ENCODE data around the gene CTAGE1.

CTAGE1 gene

GRCh38 chr18:22447792-22448191 is 30.1 kb upstream of the CTAGE1 start:
- Histone ChIP-seq H3K4me3 (ENCODE audit: low read depth, low read length) (no peak overlapping the region), H3K4me2 (ENCODE audit: low read length) (no peak overlapping the region), H3K9ac (ENCODE audit: low read length) (no peak overlapping the region), H2BK120ac (ENCODE audit: insufficient read depth, low read length, poor library complexity) (no peak overlapping the region), H3K9me3 (ENCODE audit: insufficient read depth, low read depth, low read length) (no peaks in the 10 kb centered on the region), H2BK5ac (ENCODE audit: low read depth, low read length, poor library complexity) (no peak overlapping the region), H3K23ac (ENCODE audit: low read length) (no peak overlapping the region), H2AFZ (ENCODE audit: insufficient read depth, low read length, poor library complexity) (no peak overlapping the region), H3K4me1 (ENCODE audit: control insufficient read depth in 1 of 2, insufficient read depth in 2 of 2, low read length in 2 of 2) (no peaks in the 10 kb centered on the region), H4K12ac (ENCODE audit: low read depth, low read length) (no peak overlapping the region), H2AK5ac (ENCODE audit: low read length) (no peak overlapping the region), H3K14ac (ENCODE audit: low read length) (no peak overlapping the region), H3K27me3 (ENCODE audit: insufficient read depth, low read length) (no peaks in the 10 kb centered on the region), H3K79me2 (ENCODE audit: control insufficient read depth, insufficient read depth, low read length, poor library complexity) (no peaks in the 10 kb centered on the region), H4K8ac (ENCODE audit: low read depth, low read length) (no peak overlapping the region), H3K36me3 (ENCODE audit: control insufficient read depth in 1 of 2, insufficient read depth in 2 of 2, low read length in 2 of 2) (no peaks in the 10 kb centered on the region), H3K79me1 (ENCODE audit: low read length) (no peaks in the 10 kb centered on the region), H3K18ac (ENCODE audit: low read length) (no peak overlapping the region), H2BK12ac (ENCODE audit: low read length) (no peak overlapping the region), H3K27ac (ENCODE audit: low read depth, low read length) (no peak overlapping the region), H4K91ac (ENCODE audit: low read depth, low read length) (no peak overlapping the region), H3K4ac (ENCODE audit: low read depth, low read length) (no peak overlapping the region)
- no peak for DNase-seq
- WGBS (ENCODE audit: extremely low coverage, insufficient coverage, insufficient read length) = no CpG with 5 or more reads among the region's 4 CpGs

GRCh38 chr18:22446911-22447310 is 29.2 kb upstream of the CTAGE1 start:
- Histone ChIP-seq H3K27ac (ENCODE audit: low read depth, low read length) (no peak overlapping the region), H3K18ac (ENCODE audit: low read length) (no peak overlapping the region), H3K36me3 (ENCODE audit: control insufficient read depth in 1 of 2, insufficient read depth in 2 of 2, low read length in 2 of 2) (no peaks in the 10 kb centered on the region), H3K4me2 (ENCODE audit: low read length) (no peak overlapping the region), H3K4ac (ENCODE audit: low read depth, low read length) (no peak overlapping the region), H4K91ac (ENCODE audit: low read depth, low read length) (no peak overlapping the region), H3K9me3 (ENCODE audit: insufficient read depth, low read depth, low read length) (no peaks in the 10 kb centered on the region), H3K9ac (ENCODE audit: low read length) (no peak overlapping the region), H3K27me3 (ENCODE audit: insufficient read depth, low read length) (no peaks in the 10 kb centered on the region), H3K4me1 (ENCODE audit: control insufficient read depth in 1 of 2, insufficient read depth in 2 of 2, low read length in 2 of 2) (no peaks in the 10 kb centered on the region), H2BK5ac (ENCODE audit: low read depth, low read length, poor library complexity) (no peak overlapping the region), H2BK12ac (ENCODE audit: low read length) (no peak overlapping the region), H4K8ac (ENCODE audit: low read depth, low read length) (no peak overlapping the region), H3K23ac (ENCODE audit: low read length) (no peak overlapping the region), H3K4me3 (ENCODE audit: low read depth, low read length) (no peak overlapping the region), H3K14ac (ENCODE audit: low read length) (no peak overlapping the region), H3K79me1 (ENCODE audit: low read length) (no peaks in the 10 kb centered on the region), H2AFZ (ENCODE audit: insufficient read depth, low read length, poor library complexity) (no peak overlapping the region), H4K12ac (ENCODE audit: low read depth, low read length) (no peak overlapping the region), H3K79me2 (ENCODE audit: control insufficient read depth, insufficient read depth, low read length, poor library complexity) (no peaks in the 10 kb centered on the region), H2AK5ac (ENCODE audit: low read length) (no peak overlapping the region), H2BK120ac (ENCODE audit: insufficient read depth, low read length, poor library complexity) (no peak overlapping the region)
- WGBS (ENCODE audit: extremely low coverage, insufficient coverage, insufficient read length) = no CpG with 5 or more reads among the region's 4 CpGs
- DNase-seq = no peak

DNA sequence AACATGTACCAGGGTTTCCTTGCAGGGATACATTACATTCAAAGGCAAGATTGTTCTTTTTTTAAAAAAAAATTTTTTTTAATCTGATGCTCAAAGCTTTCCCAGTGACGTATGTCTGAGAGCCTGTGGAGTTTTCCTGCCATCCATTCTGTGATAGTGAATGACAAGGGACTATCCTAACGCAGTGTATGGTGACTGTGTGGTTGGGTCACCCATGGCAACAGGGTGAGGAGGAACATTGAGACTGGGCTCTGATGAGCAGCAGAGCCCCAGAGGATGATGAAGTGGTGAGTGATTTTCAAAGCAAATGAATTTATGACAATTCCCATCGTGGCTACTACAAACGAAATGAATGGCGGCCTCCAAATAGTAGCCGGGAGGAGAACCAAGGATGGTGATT is 28.6 kb upstream of the CTAGE1 start:
- no peaks in the 10 kb centered on the region for H3K36me3 ChIP-seq (ENCODE audit: control insufficient read depth in 1 of 2, insufficient read depth in 2 of 2, low read length in 2 of 2)
- H3K4me1 ChIP-seq (ENCODE audit: control insufficient read depth in 1 of 2, insufficient read depth in 2 of 2, low read length in 2 of 2) = no peaks in the 10 kb centered on the region
- no peak overlapping the region for H3K4me2 ChIP-seq (ENCODE audit: low read length)
- no peak overlapping the region for H2AFZ ChIP-seq (ENCODE audit: insufficient read depth, low read length, poor library complexity)
- H3K4me3 ChIP-seq (ENCODE audit: low read depth, low read length) = no peak overlapping the region
- no peaks in the 10 kb centered on the region for H3K9me3 ChIP-seq (ENCODE audit: insufficient read depth, low read depth, low read length)
- DNase-seq = no peak
- H4K12ac ChIP-seq (ENCODE audit: low read depth, low read length) = no peak overlapping the region
- no peaks in the 10 kb centered on the region for H3K27me3 ChIP-seq (ENCODE audit: insufficient read depth, low read length)
- no CpG with 5 or more reads among the region's 6 CpGs for WGBS (ENCODE audit: extremely low coverage, insufficient coverage, insufficient read length)
- H3K79me2 ChIP-seq (ENCODE audit: control insufficient read depth, insufficient read depth, low read length, poor library complexity) = no peaks in the 10 kb centered on the region
- H2BK12ac ChIP-seq (ENCODE audit: low read length) = no peak overlapping the region
- H4K8ac ChIP-seq (ENCODE audit: low read depth, low read length) = no peak overlapping the region
- no peak overlapping the region for H3K4ac ChIP-seq (ENCODE audit: low read depth, low read length)
- no peak overlapping the region for H3K14ac ChIP-seq (ENCODE audit: low read length)
- H3K18ac ChIP-seq (ENCODE audit: low read length) = no peak overlapping the region
- H4K91ac ChIP-seq (ENCODE audit: low read depth, low read length) = no peak overlapping the region
- no peak overlapping the region for H2AK5ac ChIP-seq (ENCODE audit: low read length)
- no peak overlapping the region for H2BK5ac ChIP-seq (ENCODE audit: low read depth, low read length, poor library complexity)
- no peaks in the 10 kb centered on the region for H3K79me1 ChIP-seq (ENCODE audit: low read length)
- H2BK120ac ChIP-seq (ENCODE audit: insufficient read depth, low read length, poor library complexity) = no peak overlapping the region
- H3K27ac ChIP-seq (ENCODE audit: low read depth, low read length) = no peak overlapping the region
- H3K9ac ChIP-seq (ENCODE audit: low read length) = no peak overlapping the region
- H3K23ac ChIP-seq (ENCODE audit: low read length) = no peak overlapping the region

GRCh38 chr18:22441638-22442037 is 23.9 kb upstream of the CTAGE1 start:
- H3K4ac ChIP-seq (ENCODE audit: low read depth, low read length) = no peak overlapping the region
- H3K18ac ChIP-seq (ENCODE audit: low read length) = no peak overlapping the region
- H2BK12ac ChIP-seq (ENCODE audit: low read length) = no peak overlapping the region
- no peaks in the 10 kb centered on the region for H3K36me3 ChIP-seq (ENCODE audit: control insufficient read depth in 1 of 2, insufficient read depth in 2 of 2, low read length in 2 of 2)
- H2BK120ac ChIP-seq (ENCODE audit: insufficient read depth, low read length, poor library complexity) = no peak overlapping the region
- no peaks in the 10 kb centered on the region for H3K4me1 ChIP-seq (ENCODE audit: control insufficient read depth in 1 of 2, insufficient read depth in 2 of 2, low read length in 2 of 2)
- H3K27me3 ChIP-seq (ENCODE audit: insufficient read depth, low read length) = no peaks in the 10 kb centered on the region
- no peak overlapping the region for H4K91ac ChIP-seq (ENCODE audit: low read depth, low read length)
- no peaks in the 10 kb centered on the region for H3K9me3 ChIP-seq (ENCODE audit: insufficient read depth, low read depth, low read length)
- H3K9ac ChIP-seq (ENCODE audit: low read length) = no peak overlapping the region
- H2BK5ac ChIP-seq (ENCODE audit: low read depth, low read length, poor library complexity) = no peak overlapping the region
- H2AFZ ChIP-seq (ENCODE audit: insufficient read depth, low read length, poor library complexity) = no peak overlapping the region
- H3K27ac ChIP-seq (ENCODE audit: low read depth, low read length) = no peak overlapping the region
- no peak overlapping the region for H3K23ac ChIP-seq (ENCODE audit: low read length)
- H4K12ac ChIP-seq (ENCODE audit: low read depth, low read length) = no peak overlapping the region
- no peak overlapping the region for H3K4me3 ChIP-seq (ENCODE audit: low read depth, low read length)
- no peak overlapping the region for H2AK5ac ChIP-seq (ENCODE audit: low read length)
- no peaks in the 10 kb centered on the region for H3K79me2 ChIP-seq (ENCODE audit: control insufficient read depth, insufficient read depth, low read length, poor library complexity)
- H3K14ac ChIP-seq (ENCODE audit: low read length) = no peak overlapping the region
- H4K8ac ChIP-seq (ENCODE audit: low read depth, low read length) = no peak overlapping the region
- no peak overlapping the region for H3K4me2 ChIP-seq (ENCODE audit: low read length)
- H3K79me1 ChIP-seq (ENCODE audit: low read length) = no peaks in the 10 kb centered on the region
- no peak for DNase-seq

DNA sequence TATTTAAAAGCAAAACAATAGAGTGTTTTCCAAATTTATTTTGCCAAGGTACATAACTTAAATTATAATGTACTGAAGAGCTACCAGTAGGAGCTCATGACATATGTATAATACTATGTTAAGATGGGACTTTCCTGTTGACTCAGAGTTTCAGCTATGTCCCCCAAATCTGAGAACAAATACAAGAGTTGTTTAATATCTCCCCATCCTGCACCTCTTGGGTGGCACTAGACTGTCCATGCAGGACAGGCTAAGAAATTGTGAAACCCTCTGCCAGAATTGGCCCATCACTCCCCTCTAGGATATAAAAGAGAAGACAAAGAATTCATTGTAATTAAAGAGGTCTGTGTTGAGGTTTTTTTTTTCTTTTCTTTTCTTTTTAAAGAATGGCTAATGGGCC is 21.7 kb upstream of the CTAGE1 start:
- no peaks in the 10 kb centered on the region for H3K36me3 ChIP-seq (ENCODE audit: control insufficient read depth in 1 of 2, insufficient read depth in 2 of 2, low read length in 2 of 2)
- no peak overlapping the region for H3K4me3 ChIP-seq (ENCODE audit: low read depth, low read length)
- H3K4me2 ChIP-seq (ENCODE audit: low read length) = no peak overlapping the region
- H4K91ac ChIP-seq (ENCODE audit: low read depth, low read length) = no peak overlapping the region
- H2BK120ac ChIP-seq (ENCODE audit: insufficient read depth, low read length, poor library complexity) = no peak overlapping the region
- H3K4ac ChIP-seq (ENCODE audit: low read depth, low read length) = no peak overlapping the region
- no peak overlapping the region for H2BK12ac ChIP-seq (ENCODE audit: low read length)
- H3K27me3 ChIP-seq (ENCODE audit: insufficient read depth, low read length) = no peaks in the 10 kb centered on the region
- no peaks in the 10 kb centered on the region for H3K79me2 ChIP-seq (ENCODE audit: control insufficient read depth, insufficient read depth, low read length, poor library complexity)
- no peaks in the 10 kb centered on the region for H3K4me1 ChIP-seq (ENCODE audit: control insufficient read depth in 1 of 2, insufficient read depth in 2 of 2, low read length in 2 of 2)
- H3K27ac ChIP-seq (ENCODE audit: low read depth, low read length) = no peak overlapping the region
- H3K18ac ChIP-seq (ENCODE audit: low read length) = no peak overlapping the region
- H3K9me3 ChIP-seq (ENCODE audit: insufficient read depth, low read depth, low read length) = no peaks in the 10 kb centered on the region
- H3K14ac ChIP-seq (ENCODE audit: low read length) = no peak overlapping the region
- H4K8ac ChIP-seq (ENCODE audit: low read depth, low read length) = no peak overlapping the region
- no peak overlapping the region for H3K23ac ChIP-seq (ENCODE audit: low read length)
- no peak overlapping the region for H2AFZ ChIP-seq (ENCODE audit: insufficient read depth, low read length, poor library complexity)
- H2BK5ac ChIP-seq (ENCODE audit: low read depth, low read length, poor library complexity) = no peak overlapping the region
- no peak for DNase-seq
- H3K9ac ChIP-seq (ENCODE audit: low read length) = no peak overlapping the region
- no peak overlapping the region for H4K12ac ChIP-seq (ENCODE audit: low read depth, low read length)
- H2AK5ac ChIP-seq (ENCODE audit: low read length) = no peak overlapping the region
- no peaks in the 10 kb centered on the region for H3K79me1 ChIP-seq (ENCODE audit: low read length)

All from trophoblast cell (in vitro differentiated cells and primary cell).